ENCODE measurements around the gene STEAP1B.

Gene STEAP1B

DNA sequence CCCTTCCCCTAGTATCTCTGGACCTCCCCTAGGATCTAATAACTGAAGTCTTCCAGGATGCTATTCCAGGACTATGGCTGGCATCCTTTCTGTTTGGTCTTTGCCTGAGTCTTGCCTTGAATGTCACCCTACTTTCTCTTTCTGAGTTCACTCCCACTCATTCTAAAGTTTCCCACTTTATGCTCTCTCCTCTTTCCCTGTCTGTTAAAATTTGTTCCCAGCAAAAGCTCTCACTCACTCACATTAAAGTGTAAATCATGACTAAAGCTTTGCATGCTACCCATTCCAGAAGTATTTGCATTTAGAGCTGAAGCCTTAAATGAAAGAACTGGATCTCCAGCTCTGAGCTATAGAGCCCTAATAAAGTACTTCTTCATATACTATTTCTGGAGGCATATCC is 100.9 kb downstream of the STEAP1B start:
- ChIA-PET CTCF (interaction anchor here (0.7 to 1.2 kb wide), 3 partner anchors 53 to 296 kb away, joined by 3 to 4 read pairs (median 3); no protein-coding TSS in a partner anchor), POLR2A (no interaction called here)
- no peak for DNase-seq (ENCODE audit: low read depth, low spot score)
- no peak overlapping the region for H3K4me3 ChIP-seq (ENCODE audit: low read depth, low read length)
- TF ChIP-seq, protein P1, sequence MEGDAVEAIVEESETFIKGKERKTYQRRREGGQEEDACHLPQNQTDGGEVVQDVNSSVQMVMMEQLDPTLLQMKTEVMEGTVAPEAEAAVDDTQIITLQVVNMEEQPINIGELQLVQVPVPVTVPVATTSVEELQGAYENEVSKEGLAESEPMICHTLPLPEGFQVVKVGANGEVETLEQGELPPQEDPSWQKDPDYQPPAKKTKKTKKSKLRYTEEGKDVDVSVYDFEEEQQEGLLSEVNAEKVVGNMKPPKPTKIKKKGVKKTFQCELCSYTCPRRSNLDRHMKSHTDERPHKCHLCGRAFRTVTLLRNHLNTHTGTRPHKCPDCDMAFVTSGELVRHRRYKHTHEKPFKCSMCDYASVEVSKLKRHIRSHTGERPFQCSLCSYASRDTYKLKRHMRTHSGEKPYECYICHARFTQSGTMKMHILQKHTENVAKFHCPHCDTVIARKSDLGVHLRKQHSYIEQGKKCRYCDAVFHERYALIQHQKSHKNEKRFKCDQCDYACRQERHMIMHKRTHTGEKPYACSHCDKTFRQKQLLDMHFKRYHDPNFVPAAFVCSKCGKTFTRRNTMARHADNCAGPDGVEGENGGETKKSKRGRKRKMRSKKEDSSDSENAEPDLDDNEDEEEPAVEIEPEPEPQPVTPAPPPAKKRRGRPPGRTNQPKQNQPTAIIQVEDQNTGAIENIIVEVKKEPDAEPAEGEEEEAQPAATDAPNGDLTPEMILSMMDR (IDR thresholded peaks at IDR 0.05; ENCODE audit: insufficient read depth, low read length, missing control alignments), result no peak

DNA sequence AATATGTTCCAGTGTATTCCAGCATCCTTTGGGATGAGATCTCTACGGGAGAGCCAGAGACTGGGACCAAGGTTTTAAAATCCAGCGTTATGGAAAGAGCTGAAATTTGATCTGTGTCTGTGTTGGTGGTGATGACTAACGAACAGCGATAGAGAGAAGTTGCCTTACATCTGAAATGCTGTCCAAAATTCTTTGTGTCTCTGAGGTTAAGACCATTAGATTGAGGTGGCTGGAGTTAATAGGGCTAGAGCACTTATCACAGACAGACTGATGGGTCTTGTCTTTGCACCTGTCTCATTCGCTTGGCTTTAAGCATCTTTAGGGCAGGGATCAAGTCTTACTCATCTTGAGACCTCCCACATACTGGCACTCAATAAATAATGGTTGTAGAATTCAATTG is 102.0 kb downstream of the STEAP1B start:
- CTCF ChIA-PET, result interaction anchor here (1.1 kb wide), 1 partner anchor 8 kb away, joined by 3 read pairs; no protein-coding TSS in a partner anchor
- no peak for DNase-seq (ENCODE audit: low read depth, low spot score)

DNA sequence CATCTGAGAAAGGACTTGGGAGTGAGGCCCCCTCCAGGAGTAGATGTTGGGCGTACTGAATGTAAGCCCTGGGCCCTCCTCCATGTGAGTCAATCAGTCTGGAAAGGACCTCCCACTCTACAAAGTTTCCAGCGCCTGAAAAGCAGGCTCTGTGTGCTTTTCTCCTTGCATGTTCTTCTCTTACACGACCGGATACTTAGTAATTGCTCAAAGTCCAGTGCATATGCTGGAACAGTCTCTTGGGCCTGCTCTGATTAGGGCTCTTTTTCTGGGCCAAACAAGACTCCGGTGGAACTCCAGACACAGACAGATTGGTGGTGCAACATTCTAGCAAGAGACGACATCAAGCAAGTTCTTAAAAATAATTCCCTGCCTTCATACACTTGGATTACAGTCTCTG is 104.8 kb downstream of the STEAP1B start:
- ChIA-PET POLR2A (no interaction called here), CTCF (no interaction called here)
- no peak overlapping the region for H3K4me3 ChIP-seq (ENCODE audit: low read depth, low read length)
- TF ChIP-seq, protein P1 (IDR thresholded peaks at IDR 0.05; ENCODE audit: insufficient read depth, low read length, missing control alignments), result no peak
- no peak for DNase-seq (ENCODE audit: low read depth, low spot score)

More for the DNA sequence above, 102.0 kb downstream of the STEAP1B start:
- POLR2A ChIA-PET, result no interaction called here
- TF ChIP-seq, protein P1 (IDR thresholded peaks at IDR 0.05; ENCODE audit: insufficient read depth, low read length, missing control alignments), result no peak
- no peak overlapping the region for H3K4me3 ChIP-seq (ENCODE audit: low read depth, low read length)

DNA sequence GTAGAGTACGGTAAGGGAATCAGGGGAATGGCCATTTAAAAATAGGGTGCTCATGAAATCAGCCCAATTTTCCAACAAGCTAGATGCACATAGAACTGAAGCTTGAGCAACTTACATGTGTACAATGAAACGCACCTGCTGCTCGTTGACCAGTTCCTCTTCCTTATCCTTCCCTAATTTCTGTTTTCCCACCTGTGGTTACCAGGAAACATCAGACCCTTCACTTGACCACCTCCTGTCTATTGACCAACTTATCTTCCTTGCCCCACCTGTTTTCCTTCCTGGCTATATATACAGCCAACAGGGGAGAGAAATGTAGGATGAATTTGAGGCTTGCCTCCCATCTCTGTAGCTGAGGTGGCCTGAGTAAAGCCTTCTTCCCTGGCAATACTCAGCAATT is 105.2 kb downstream of the STEAP1B start:
- CTCF ChIA-PET, result no interaction called here
- no peak overlapping the region for H3K4me3 ChIP-seq (ENCODE audit: low read depth, low read length)
- TF ChIP-seq, protein P1 (IDR thresholded peaks at IDR 0.05; ENCODE audit: insufficient read depth, low read length, missing control alignments), result no peak
- POLR2A ChIA-PET, result no interaction called here
- no peak for DNase-seq (ENCODE audit: low read depth, low spot score)

- CTCF ChIA-PET, result no interaction called here
- no peak for DNase-seq (ENCODE audit: low read depth, low spot score)
Observed at GRCh38 chr7:22393913-22394729, 105.9 kb downstream of the STEAP1B start.

DNA sequence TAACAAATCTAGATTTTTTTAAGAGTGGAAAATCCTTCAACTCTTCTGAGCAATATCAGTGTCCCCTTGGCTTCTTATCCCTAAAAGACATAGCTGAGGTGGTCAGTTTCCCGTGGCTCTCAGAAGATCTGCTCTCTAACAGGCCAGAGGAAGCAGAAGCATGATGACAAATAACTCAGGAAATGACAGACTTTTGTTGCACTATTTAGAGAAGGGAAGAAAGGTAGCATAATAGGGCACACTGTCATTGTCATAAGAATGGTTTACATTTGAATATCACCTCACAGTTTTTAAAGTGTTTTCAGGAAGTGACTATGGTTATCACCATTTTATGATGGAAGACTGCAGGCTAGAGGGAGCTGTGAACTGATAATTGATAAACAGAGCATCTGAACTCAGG is 109.5 kb downstream of the STEAP1B start:
- ChIA-PET POLR2A (no interaction called here), CTCF (interaction anchor here (1.0 to 1.4 kb wide), 2 partner anchors 8 to 13 kb away, joined by 3 to 4 read pairs; no protein-coding TSS in a partner anchor)
- DNase-seq (ENCODE audit: low read depth, low spot score), result no peak
- no peak overlapping the region for H3K4me3 ChIP-seq (ENCODE audit: low read depth, low read length)
- TF ChIP-seq, protein P1 (IDR thresholded peaks at IDR 0.05; ENCODE audit: insufficient read depth, low read length, missing control alignments), result no peak

More at GRCh38 chr7:22393913-22394729, 105.9 kb downstream of the STEAP1B start:
- TF ChIP-seq, protein P1 (IDR thresholded peaks at IDR 0.05; ENCODE audit: insufficient read depth, low read length, missing control alignments), result no peak
- H3K4me3 ChIP-seq (ENCODE audit: low read depth, low read length), result no peak overlapping the region
- POLR2A ChIA-PET, result no interaction called here

All from AG04449 (cell line).